HG03139 (cell line): ENCODE results near the gene ACAP1.
"Not testable (repeated sequence)": the region's sequence is repeated elsewhere in the genome, so short reads cannot be mapped to it uniquely, and the experiment has no call there.

Source experiments
- ATAC-seq: cut with Tn5 transposase; IDR thresholded peaks from one replicate; pipeline ENCODE4 v1.9.1; 2021; ENCODE audit not compliant: unreplicated experiment

ACAP1 gene

DNA sequence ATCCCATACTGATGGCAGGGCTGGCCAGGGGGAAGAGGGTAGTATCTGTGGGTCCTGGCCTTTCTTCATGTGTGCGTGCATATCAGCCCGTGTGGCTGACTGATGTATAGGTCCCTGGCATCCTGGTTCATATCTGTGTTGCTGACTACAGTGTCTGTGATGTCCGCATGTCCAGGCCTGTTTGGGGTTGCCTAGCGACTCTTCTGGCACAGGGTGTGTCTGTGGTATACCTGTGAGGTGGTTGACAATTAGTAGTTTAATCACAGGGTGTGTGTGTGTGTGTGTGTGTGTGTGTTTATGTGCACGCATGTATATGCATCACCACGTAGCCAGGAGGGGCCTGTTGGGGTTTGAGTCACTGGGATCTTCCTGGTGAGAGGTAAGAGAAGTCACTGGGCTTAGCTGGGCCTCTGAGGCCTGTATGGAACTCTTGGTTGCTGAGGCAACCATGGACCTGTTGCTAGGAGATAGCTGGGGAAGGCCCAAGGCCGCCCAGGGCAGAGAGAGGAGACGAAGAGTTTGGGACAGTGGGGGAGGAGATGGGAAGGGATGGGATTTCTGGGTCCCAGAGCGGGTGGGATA is 18.0 kb downstream of the ACAP1 start:
- no peak for ATAC-seq

DNA sequence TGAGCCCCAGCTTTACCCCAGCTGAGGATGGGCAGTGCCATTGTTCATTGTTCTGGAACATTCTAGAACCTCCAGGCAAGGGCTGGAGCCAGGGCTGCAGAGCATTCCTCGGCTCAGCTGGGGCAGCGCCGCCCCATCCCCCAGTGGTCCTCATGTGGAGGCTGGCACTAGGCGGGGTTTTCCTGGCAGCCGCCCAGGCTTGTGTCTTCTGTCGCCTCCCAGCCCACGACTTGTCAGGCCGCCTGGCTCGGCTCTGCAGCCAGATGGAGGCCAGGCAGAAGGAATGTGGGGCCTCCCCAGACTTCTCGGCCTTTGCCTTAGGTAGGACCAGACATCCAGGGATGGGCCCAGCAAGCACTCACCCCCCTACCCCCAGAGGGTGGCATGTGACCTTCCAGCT is 18.7 kb downstream of the ACAP1 start, which contains the start of gene TMEM95:
Gene TMEM95, plus strand, starts transcription at position 104 of the 400 bp plus-strand sequence. Its CDS starts 49 bp downstream, at position 153.
- ATAC-seq: no peak

DNA sequence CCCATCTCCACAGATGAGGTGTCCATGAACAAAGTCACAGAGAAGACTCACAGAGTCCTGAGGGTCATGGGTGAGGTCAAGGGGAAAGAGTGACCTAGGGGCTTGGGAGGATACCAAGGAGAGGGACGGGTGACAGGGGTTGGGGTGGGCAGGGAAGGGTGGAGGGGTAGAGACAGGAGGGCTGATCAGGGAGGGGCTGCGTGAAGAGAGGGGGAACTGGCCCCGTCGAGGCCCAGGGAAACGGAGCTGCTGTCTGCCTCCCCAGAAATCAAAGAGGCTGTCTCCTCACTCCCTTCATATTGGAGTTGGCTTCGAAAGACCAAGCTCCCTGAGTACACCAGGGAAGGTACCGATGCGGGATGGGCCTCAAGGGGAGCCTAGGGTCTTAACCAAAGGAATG is 19.2 kb downstream of the ACAP1 start:
- ATAC-seq: no peak

DNA sequence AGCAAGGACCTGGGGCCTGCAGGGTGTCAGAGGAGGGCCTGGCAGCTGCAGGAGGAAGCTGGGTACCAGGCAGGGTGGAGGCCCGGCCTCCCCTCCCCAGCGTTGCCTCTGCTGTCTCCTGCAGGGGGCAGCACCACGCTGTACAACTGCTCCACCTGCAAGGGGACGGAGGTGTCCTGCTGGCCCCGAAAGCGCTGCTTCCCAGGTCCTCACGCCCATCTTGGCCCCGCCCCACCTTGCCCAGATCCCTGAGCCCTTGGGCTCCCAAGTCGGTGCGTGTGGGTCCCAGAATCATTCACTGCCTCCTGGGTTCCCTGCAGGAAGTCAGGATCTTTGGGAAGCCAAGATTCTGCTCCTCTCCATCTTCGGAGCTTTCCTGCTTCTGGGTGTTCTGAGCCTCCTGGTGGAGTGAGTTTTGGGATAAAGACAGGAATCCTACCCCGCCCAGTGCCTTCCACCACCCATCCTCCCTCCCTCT is 19.8 kb downstream of the ACAP1 start:
- no peak for ATAC-seq

DNA sequence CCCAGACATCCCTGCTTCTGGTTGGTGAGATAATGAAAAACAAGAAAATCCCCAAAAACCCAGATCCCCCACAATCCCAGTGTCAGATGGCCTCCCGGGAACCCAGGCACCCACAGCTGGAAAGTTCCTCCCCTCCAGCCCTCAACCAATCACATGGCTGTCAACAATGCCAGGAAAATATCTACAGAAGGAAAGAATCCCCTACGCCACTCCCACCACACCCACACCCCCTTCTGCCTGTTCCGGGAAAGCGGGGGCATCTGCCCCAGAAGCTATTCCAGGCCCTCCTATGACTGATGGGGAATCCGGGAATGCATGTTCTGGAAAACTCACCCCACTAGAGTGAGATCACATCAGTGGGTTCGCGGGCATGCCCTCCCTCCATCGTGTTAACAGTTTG is 20.4 kb downstream of the ACAP1 start:
- ATAC-seq: no peak

DNA sequence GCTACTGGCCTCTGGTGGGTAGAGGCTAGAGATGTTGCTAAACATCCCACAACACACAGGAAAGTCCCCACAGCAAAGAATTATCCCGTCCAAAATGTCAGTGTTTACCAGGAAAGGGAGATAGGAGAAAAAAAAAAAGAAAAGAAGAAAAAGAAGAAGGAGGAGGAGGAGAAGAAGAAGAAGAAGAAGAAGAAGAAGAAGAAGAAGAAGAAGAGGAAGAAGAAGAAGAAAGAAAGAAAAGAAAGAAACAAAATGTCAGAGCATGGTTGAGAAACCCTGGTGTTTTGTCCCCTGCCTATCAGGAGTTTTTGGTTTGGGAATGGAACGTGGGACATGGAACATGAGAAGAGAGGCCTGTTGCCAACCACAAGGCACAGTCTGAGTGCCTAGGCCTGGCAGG is 21.1 kb downstream of the ACAP1 start:
- ATAC-seq: no peak

DNA sequence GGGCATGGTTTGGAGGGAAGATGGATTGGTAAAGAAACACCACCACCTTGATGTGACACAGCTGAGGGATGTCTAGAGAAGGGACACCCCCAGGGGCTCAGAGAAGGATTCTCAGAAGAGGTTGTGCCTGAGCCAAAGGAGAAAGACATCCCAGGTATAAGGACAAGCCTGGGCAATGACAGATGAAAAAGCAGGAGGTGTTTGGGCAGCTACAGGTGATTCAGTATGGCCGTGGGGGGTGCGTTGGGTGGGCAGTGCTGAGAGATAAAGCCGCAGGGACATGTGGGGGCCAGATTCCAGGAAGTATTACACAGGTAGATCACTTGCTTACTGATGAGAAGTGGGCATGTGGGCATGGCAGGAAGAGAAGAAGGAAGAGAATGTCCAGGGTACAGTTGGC is 25.6 kb downstream of the ACAP1 start:
- ATAC-seq: no peak

DNA sequence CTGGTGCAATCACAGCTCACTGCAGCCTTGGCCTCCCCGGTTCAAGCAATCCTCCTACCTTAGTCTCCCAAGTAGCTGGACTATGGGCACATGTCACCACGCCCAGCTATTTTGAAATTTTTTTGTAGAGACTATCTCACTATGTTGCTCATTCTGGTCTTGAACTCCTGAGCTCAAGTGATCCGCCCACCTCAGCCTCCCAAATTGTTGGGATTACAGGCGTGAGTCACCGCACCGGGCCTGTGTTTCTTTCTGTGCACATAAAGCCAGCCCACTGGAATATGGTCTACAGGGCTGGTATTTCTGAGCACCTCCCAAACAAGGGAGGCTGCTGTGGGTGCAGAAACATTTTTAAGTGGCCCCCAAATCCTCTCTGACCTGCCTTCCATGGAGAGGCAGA is 27.0 kb downstream of the ACAP1 start:
- no peak for ATAC-seq

DNA sequence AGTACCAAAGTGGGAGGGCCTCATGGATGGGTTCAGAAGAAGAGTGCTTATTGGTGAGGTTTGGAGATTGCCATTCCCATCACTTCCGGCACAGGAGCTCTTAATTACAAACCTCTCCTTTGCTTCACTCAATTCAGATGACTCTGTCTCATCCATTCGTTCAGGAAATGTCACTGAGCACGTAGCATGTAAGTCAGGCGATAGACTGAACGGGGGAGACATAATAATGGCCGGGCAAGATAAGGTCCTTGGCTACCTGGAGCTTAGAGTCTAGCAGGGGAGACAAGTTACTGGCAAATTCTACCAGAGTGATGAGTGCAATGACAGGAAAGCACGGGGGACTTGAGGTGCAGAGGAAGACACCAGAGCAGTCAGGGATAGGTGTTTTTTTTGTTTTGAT is 29.6 kb downstream of the ACAP1 start:
- not testable (repeated sequence) for ATAC-seq

DNA sequence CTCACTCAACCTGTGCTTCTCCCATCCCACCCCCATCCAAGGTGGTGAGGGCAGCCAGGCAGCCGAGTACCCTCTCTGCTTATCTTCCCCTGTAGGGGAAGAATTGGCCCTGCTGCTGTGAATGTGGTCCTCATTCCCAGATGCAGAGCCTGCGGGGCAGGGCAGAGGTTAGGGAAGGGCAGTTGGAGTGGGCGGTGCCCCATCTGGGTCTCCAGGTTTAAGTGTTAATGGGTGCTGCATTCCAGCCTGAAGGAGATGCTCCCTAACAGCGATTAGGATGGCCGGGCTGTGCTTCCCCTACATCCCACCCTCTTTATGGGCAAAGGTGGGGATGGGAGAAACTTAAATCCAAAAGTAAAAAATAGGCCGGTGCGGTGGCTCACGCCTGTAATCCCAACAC is 30.8 kb downstream of the ACAP1 start:
- no peak for ATAC-seq

DNA sequence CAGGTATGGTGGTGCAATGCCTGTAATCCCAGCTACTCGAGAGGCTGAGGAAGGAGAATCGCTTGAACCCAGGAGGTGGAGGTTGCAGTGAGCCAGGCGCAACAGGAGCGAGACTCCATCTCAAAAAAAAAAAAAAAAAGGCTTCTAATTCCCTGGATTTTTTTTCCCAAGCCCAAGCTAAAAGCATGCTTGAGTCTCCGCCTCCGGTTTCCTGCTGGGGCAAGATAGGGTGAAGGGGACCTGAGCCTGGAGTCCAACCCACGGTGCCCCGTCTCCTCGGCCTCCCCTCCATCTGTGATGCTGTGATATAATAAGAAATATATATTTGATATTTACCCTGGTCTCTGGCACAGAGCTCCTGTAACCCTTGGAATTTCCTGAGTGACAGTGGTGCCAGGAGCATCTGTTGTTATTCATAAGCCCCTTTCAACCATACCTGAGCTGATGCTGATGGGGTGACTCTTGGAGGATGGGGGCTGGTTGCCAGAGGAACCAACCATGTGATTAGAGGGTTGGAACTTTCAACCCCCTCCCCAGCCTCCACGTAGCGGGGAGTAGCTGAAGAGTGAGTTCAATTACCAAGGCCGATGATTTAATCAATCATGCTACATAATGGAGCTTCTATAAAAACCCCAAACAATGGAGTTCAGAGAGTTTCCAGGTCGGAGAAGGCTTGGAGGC is 31.7 kb downstream of the ACAP1 start:
- ATAC-seq: no peak

DNA sequence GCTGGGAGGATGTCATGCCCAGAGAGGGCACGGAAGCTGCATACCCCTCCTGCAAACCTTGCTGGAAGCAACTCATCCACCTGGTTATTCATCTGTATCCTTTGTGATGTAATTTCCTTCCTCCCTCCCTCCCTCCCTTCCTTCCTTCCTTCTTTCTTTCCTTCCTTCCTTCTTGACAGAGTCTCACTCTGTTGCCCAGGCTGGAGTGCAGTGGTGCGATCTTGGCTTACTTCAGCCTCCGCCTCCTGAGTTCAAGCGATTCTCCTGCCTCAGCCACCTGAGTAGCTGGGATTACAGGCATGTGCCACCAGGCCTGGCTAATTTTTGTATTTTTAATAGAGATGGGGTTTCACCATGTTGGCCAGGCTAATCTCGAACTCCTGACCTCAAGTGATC is 32.3 kb downstream of the ACAP1 start:
- ATAC-seq: not testable (repeated sequence)

DNA sequence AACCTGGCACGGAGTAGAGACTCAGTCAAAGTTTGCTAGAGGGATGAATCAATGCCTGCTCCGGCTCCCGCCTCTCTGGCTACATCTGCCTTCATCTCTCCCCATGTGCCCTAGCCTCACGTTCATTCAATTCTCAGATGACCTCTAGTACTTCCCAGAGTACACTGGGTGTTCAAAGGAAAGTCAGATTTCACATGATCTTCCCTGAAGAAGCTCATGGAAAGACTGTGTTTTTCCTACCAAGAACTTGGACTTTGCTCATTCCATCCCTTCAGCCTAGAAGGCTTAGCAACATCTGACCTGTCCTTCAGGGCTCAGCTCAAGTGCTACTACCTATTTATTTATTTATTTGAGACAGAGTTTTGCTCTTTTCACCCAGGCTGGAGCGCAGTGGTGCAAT is 33.5 kb downstream of the ACAP1 start:
- ATAC-seq: no peak

DNA sequence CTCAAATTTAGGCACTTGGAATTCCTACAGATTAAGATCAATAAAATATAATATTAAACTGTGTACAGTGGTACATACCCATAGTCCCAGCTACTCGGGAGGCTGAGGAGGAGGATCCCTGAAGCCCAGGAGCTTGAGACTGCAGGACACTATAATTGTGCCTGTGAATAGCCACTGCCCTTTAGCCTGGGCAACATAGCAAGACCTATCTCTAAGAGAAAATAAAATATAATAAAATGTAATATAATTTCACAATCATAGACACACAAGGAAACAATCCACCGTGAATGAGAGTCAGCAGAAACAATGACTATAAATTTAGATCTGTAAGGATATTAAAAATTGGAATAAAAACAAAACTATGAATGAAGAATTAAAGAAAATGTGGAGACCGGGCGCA is 34.5 kb downstream of the ACAP1 start:
- no peak for ATAC-seq

DNA sequence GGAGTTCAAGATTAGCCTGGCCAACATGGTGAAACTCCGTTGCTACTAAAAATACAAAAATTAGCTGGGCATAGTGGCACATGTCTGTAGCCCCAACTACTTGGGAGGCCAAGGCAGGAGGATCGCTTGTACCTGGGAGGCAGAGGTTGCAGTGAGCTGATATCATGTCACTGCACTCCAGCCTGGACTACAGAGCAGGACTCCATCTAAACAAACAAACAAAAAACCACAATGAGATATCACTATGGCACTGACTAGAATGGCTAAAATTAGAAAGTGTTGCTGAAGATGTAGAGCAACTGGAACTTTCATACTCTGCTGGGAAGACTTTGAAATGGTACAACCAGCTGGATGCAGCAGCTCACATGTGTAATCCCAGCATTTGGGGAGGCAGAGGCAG is 38.0 kb downstream of the ACAP1 start:
- ATAC-seq: no peak

DNA sequence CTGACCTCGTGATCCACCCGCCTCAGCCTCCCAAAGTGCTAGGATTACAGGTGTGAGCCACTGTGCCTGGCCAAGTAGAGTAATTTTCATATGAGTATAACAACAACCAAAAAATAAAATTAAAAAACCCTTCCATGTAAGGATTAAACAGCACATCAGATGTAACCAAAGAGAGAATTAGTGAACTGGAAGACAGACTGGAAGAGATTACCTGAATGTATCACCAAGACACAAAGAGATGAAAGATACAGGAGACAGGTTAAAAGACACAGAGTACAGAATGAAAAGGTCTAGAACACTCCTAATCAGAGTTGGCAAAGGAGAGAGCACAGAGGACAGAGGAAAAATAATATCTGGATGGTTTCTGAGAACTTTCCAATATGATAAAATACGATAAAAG is 42.8 kb downstream of the ACAP1 start:
- ATAC-seq: no peak

DNA sequence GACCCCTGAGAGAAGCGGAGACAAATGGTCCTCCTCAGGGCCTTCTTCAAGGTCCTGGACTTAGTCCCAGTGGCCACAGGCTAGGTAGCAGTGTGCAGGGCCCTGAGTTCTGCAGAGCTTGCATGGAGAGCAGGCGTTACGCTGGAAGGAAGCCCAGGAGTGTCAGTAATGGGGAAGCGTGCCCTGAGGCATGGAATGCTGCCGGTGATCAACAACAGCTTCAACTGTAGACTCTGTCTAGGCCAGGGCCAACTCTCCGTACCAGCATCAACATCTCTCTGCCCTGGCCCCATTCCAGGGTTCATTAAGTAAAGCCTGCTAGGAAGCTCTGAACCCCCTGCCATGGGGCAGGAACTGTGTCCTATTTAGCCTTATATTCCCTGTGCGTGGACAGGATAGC is 44.0 kb downstream of the ACAP1 start:
- ATAC-seq: no peak

DNA sequence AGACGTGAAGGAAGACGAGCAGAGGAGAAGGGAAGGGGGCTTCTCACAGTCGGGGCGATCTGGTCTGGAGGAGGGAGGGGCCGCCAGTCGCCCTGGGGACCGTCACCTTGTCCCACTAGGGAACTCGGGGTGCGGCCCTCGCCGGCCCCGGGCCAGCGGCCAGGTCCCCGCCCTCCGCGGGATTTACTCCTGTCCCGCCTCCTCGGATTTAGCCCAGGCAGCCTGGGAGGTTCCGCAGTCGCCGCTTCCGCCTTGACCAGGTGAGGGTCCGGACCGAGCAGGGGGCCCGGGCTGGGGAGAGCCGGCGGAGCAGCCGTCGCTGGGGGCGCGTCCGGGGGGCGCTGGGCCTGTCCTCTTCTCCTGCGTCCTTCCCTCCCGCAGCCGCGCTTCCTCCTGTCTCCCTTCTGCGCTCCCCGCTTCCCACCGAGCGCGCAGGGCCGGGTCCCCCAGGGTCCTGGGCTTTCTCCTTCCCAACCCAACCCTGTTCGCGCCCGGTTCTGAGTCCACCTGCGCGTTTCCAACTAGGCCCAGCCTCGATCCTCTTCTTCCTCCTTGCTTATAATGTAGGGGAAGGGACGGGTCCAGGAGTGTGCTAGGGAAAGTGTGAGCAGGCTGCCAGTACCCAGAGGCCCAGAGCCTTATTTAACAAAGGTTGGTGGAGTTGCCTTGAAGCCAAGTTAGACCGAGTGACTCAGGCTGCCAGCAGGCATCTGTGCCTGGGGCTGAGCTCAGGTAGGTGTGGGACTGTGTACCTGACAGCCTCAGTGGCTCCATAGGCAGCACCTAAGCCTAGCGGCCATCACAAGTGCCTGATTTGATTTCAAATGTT is 44.7 kb downstream of the ACAP1 start, which contains the start of gene TNK1:
Gene TNK1, plus strand, starts transcription at position 235 of the 829 bp plus-strand sequence. CDS start 1,838 bp downstream, outside the sequence.
- ATAC-seq: no peak

DNA sequence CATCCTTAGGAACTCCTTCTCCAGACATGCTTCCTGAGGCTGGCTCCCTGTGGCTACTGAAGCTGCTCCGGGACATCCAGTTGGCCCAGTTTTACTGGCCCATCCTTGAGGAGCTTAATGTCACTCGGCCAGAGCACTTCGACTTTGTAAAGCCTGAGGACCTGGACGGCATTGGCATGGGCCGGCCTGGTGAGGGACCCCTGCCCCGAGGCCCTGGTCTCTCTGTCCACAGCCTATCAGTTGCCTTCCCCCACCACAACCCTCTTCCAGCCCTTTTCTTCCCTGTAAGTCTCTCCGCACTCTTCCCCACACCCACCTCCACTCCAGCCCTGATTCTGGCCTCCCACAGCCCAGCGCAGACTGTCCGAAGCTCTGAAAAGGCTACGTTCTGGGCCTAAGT is 46.6 kb downstream of the ACAP1 start:
- no peak for ATAC-seq

DNA sequence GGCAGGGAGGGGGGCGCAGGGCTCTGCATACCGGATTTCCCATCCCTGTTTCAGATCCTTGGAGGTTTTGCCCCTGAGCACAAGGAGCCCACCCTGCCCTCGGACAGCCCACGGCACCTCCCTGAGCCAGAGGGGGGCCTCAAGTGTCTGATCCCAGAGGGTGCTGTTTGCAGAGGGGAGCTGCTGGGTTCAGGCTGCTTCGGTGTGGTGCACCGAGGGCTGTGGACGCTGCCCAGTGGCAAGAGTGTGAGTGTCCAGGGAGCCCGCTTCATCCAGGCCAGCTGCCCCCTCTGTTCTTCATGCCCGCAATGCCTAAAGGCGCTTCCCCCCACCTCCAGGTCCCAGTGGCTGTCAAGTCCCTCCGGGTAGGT is 47.0 kb downstream of the ACAP1 start:
- ATAC-seq: no peak

DNA sequence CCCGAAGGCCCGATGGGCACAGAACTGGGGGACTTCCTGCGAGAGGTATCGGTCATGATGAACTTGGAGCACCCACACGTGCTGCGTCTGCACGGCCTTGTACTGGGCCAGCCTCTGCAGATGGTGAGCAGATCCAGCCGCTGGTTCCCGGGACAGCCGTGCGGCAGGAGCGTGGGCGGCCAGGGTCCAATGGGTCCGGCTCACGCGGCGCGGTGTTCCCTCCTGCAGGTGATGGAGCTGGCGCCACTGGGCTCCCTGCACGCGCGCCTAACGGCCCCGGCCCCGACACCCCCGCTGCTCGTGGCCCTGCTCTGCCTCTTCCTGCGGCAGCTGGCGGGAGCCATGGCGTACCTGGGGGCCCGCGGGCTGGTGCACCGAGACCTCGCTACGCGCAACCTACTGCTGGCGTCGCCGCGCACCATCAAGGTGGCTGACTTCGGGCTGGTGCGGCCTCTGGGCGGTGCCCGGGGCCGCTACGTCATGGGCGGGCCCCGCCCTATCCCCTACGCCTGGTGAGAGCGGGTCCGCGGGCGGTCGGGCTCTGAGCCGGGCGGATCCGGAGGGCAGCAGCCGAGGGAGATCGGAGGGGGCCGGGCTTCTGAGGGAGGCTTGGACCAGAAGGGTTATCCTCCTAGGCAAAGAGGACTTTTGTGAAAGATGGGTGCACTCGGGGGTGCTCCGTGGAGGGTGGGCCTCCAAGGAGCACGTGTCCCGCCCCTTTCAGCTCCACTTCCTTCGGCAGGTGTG is 47.6 kb downstream of the ACAP1 start:
- ATAC-seq: no peak
